Measurements from ENCODE around the gene ZSCAN12. TPM values are rescaled to one million over a fixed set of nuclear protein-coding genes. Genes with fewer than 3 reads are reported as not detected.
A peak's percentile ranks its signal among the peaks of the same experiment; 100 is the strongest.

The ZSCAN12 gene
- total RNA-seq, 1 donor from 2014 or later = 17.5 TPM

GRCh38 chr6:28333599-28334018 lies 65.9 kb downstream of the ZSCAN12 start:
- peak overlapping the region; percentile 25 for H3K27ac Mint-ChIP-seq
- H3K4me1 Mint-ChIP-seq (ENCODE audit: low read depth) = peaks cover 7% of the 10 kb centered on the region
- no peak overlapping the region for H3K4me3 Mint-ChIP-seq (ENCODE audit: low read depth)
- no peak for DNase-seq (ENCODE audit: low spot score, unreplicated experiment)
- TF ChIP-seq CTCF (IDR thresholded peaks at IDR 0.05; ENCODE audit: unreplicated experiment) = no peak
- peaks cover 20% of the 10 kb centered on the region for H3K36me3 Mint-ChIP-seq (ENCODE audit: insufficient read depth)
- peaks cover 37% of the 10 kb centered on the region for H3K9me3 Mint-ChIP-seq (ENCODE audit: low read depth)
- no peaks in the 10 kb centered on the region for H3K27me3 Mint-ChIP-seq

GRCh38 chr6:28333047-28333446 lies 66.5 kb downstream of the ZSCAN12 start:
- H3K27me3 Mint-ChIP-seq = no peaks in the 10 kb centered on the region
- no peak overlapping the region for H3K4me3 Mint-ChIP-seq (ENCODE audit: low read depth)
- peaks cover 7% of the 10 kb centered on the region for H3K4me1 Mint-ChIP-seq (ENCODE audit: low read depth)
- H3K27ac Mint-ChIP-seq = peak overlapping the region; percentile 25
- DNase-seq (ENCODE audit: low spot score, unreplicated experiment) = no peak
- no peak for TF ChIP-seq CTCF (IDR thresholded peaks at IDR 0.05; ENCODE audit: unreplicated experiment)
- H3K36me3 Mint-ChIP-seq (ENCODE audit: insufficient read depth) = peaks cover 20% of the 10 kb centered on the region
- peaks cover 37% of the 10 kb centered on the region for H3K9me3 Mint-ChIP-seq (ENCODE audit: low read depth)

- no peak overlapping the region for H3K27ac Mint-ChIP-seq
- H3K27me3 Mint-ChIP-seq = no peaks in the 10 kb centered on the region
- H3K36me3 Mint-ChIP-seq (ENCODE audit: insufficient read depth) = peaks cover 47% of the 10 kb centered on the region
- H3K4me3 Mint-ChIP-seq (ENCODE audit: low read depth) = no peak overlapping the region
- H3K4me1 Mint-ChIP-seq (ENCODE audit: low read depth) = peaks cover 5% of the 10 kb centered on the region
- H3K9me3 Mint-ChIP-seq (ENCODE audit: low read depth) = peaks cover 58% of the 10 kb centered on the region
- DNase-seq (ENCODE audit: low spot score, unreplicated experiment) = no peak
- no peak for TF ChIP-seq CTCF (IDR thresholded peaks at IDR 0.05; ENCODE audit: unreplicated experiment)
Measured at GRCh38 chr6:28330041-28330440, 69.5 kb downstream of the ZSCAN12 start.

Other genes with a start within 250 kb of the ZSCAN12 start
- gene ZSCAN9, start 174.5 kb downstream of the ZSCAN12 start, total RNA-seq = 38.5 and 40.1 TPM in 2 replicates
- gene ZKSCAN4, start 147.5 kb downstream of the ZSCAN12 start, total RNA-seq = 9.0 and 9.2 TPM in 2 replicates
- gene NKAPL, start 140.4 kb downstream of the ZSCAN12 start, total RNA-seq = 0.24 TPM in 1 of 2 replicates, not detected in the other
- 25.9 and 27.5 TPM in 2 replicates for gene ZSCAN26, start 132.6 kb downstream of the ZSCAN12 start, total RNA-seq
- gene PGBD1, start 118.2 kb downstream of the ZSCAN12 start, total RNA-seq = 11.4 and 11.7 TPM in 2 replicates
- gene ZSCAN31, start 63.6 kb downstream of the ZSCAN12 start, total RNA-seq = 4.7 and 6.1 TPM in 2 replicates
- 17.9 and 19.7 TPM in 2 replicates for gene ZKSCAN3, start 49.8 kb downstream of the ZSCAN12 start, total RNA-seq
- 21.4 and 22.6 TPM in 2 replicates for gene ZSCAN23, start 43.7 kb upstream of the ZSCAN12 start, total RNA-seq
- not detected in 2 replicates for gene GPX6, start 116.0 kb upstream of the ZSCAN12 start, total RNA-seq
- gene GPX5, start 126.1 kb upstream of the ZSCAN12 start, total RNA-seq = not detected in 2 replicates